Cardiac muscle cell (in vitro differentiated cells and primary cell): Measurements from ENCODE around the gene PRAMEF12. TPM values are rescaled to one million over a fixed set of nuclear protein-coding genes. Genes with fewer than 3 reads are reported as not detected.

Experiments used
- DNase-seq, 2 donors: peaks; one replicate each; pipeline versions ENCODE4 v3.0.0 to v3.0.0-alpha.2; 2010 to 2017; ENCODE audit warnings: low read depth in 1 of 2, low spot score in 1 of 2
- H3K27ac ChIP-seq: fragments of 200-600 bp; sonication (generic); 2 replicates; pipeline ENCODE4 v1.5.1; 2016
- H3K27me3 ChIP-seq: fragments of 200-600 bp; sonication (generic); 2 replicates; pipeline ENCODE4 v1.6.0; 2016; ENCODE audit warnings: control low read depth
- H3K36me3 ChIP-seq: fragments of 200-600 bp; sonication (generic); 2 replicates; pipeline ENCODE4 v1.5.1; 2016; ENCODE audit warnings: control low read depth
- H3K4me1 ChIP-seq: fragments of 200-600 bp; sonication (generic); 2 replicates; pipeline ENCODE4 v1.8.1; 2017; ENCODE audit warnings: low read depth, mild to moderate bottlenecking, mixed run types
- H3K4me3 ChIP-seq: fragments of 200-600 bp; sonication (generic); 2 replicates; pipeline ENCODE4 v1.5.1; 2016; ENCODE audit warnings: mild to moderate bottlenecking
- H3K9me3 ChIP-seq: fragments of 200-600 bp; sonication (generic); 2 replicates; pipeline ENCODE4 v1.5.1; 2017; ENCODE audit warnings: low read depth, mild to moderate bottlenecking, control low read depth
- CTCF ChIP-seq: IDR thresholded peaks from 2 replicates; pipeline ENCODE4 v1.5.1; 2012; ENCODE audit warnings: low read depth, mild to moderate bottlenecking, low read length
- polyA plus RNA-seq: library from polyadenylated mRNA; unstranded; fragments of >200 nt; fragmentation: Nextera tagmentation; extraction: Ambion mirVana; gene quantifications from 2 replicates; pipeline ENCODE4 v1.2.1, GENCODE V29; 2016
- total RNA-seq: library from RNA; depleted of rRNA; stranded (reverse); fragments of >200 nt; gene quantifications from 2 replicates; pipeline ENCODE4 v1.2.3, GENCODE V29; 2016

PRAMEF12 gene
- total and polyA plus RNA-seq, 2 experiments from 2014 or later: not detected

GRCh38 chr1:12739613-12740012, 33.9 kb upstream of the PRAMEF12 start:
- no peaks in the 10 kb centered on the region for H3K4me1 ChIP-seq
- no peaks in the 10 kb centered on the region for H3K9me3 ChIP-seq
- no peak for TF ChIP-seq CTCF
- DNase-seq: no peak
- H3K27ac ChIP-seq: no peak overlapping the region
- no peaks in the 10 kb centered on the region for H3K36me3 ChIP-seq
- no peak overlapping the region for H3K4me3 ChIP-seq
- no peaks in the 10 kb centered on the region for H3K27me3 ChIP-seq

DNA sequence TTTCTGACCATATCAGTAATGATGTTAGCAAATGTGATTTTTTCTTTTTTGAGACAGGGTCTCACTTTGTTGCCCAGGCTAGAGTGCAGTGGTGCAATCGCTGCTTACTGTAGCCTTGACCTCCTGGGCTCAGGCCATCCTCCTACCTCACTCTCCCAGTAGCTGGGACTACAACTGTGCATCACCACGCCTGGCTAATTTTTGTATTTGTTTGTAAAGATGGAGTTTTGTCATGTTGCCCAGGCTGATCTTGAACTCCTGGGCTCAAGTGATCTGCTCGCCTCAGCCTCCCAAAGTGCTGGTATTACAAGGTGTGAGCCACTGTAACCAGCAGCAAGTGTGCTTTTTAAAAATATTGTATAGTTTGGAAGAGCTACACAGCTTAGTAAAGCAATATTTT, 31.6 kb upstream of the PRAMEF12 start:
- Histone ChIP-seq H3K36me3 (no peaks in the 10 kb centered on the region), H3K27me3 (no peaks in the 10 kb centered on the region), H3K4me1 (no peaks in the 10 kb centered on the region), H3K4me3 (no peak overlapping the region), H3K9me3 (no peaks in the 10 kb centered on the region), H3K27ac (no peak overlapping the region)
- no peak for TF ChIP-seq CTCF
- no peak for DNase-seq

GRCh38 chr1:12745126-12745991, 28.2 kb upstream of the PRAMEF12 start:
- H3K27me3 ChIP-seq: no peaks in the 10 kb centered on the region
- DNase-seq: peak in 1 of 2 donors; percentile 3
- TF ChIP-seq CTCF: no peak
- no peaks in the 10 kb centered on the region for H3K36me3 ChIP-seq
- no peaks in the 10 kb centered on the region for H3K4me1 ChIP-seq
- H3K9me3 ChIP-seq: no peaks in the 10 kb centered on the region
- H3K27ac ChIP-seq: no peak overlapping the region
- no peak overlapping the region for H3K4me3 ChIP-seq

GRCh38 chr1:12745992-12746323, 27.6 kb upstream of the PRAMEF12 start, which contains the start of gene CFAP107:
Gene CFAP107 (plus strand): TSS chr1:12746200. CDS start chr1:12746431, 231 bp downstream.
- no peaks in the 10 kb centered on the region for H3K9me3 ChIP-seq
- peak in 1 of 2 donors; percentile 6 for DNase-seq
- no peaks in the 10 kb centered on the region for H3K27me3 ChIP-seq
- no peaks in the 10 kb centered on the region for H3K36me3 ChIP-seq
- H3K4me1 ChIP-seq: no peaks in the 10 kb centered on the region
- TF ChIP-seq CTCF: no peak
- H3K4me3 ChIP-seq: no peak within 1 kb of the TSS
- H3K27ac ChIP-seq: no peak within 1 kb of the TSS

DNA sequence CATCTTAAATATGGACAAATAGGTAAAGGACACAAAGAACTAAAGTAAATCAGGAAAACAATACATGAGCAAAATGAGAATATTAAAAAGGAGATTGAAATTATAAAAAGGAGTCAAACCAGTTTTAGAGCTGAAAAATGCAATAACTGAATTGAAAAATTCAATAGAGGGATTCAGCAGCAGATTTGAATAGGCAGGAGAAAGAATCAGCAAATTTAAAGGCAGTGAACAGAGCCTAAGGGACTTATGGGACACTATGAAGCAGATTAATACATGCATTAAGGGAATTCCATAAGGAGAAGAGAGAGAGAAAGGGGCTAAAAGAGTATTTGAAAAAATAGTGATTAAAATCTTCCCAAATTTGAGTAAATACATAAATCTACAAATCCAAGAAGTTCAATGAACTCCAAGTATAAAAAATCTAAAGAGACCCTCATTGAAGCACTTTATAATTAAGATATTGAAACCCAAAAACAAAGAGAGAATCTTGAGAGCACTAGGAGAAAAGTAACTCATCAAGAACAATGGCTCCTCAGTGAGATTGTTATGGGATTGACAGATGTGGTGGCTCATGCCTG, 24.7 kb upstream of the PRAMEF12 start:
- Histone ChIP-seq H3K27me3 (no peaks in the 10 kb centered on the region), H3K36me3 (no peaks in the 10 kb centered on the region), H3K4me3 (no peak overlapping the region), H3K9me3 (no peaks in the 10 kb centered on the region), H3K4me1 (no peaks in the 10 kb centered on the region), H3K27ac (no peak overlapping the region)
- DNase-seq: no peak
- no peak for TF ChIP-seq CTCF
